Panc1 (cell line): Measurements from ENCODE around the gene WDR48. TPM values are rescaled to one million over a fixed set of nuclear protein-coding genes. Genes with fewer than 3 reads are reported as not detected.

Source experiments
- ATAC-seq: fragments of 200-7000 bp; cut with Tn5 transposase; 2 replicates; pipeline ENCODE4 v1.9.1; 2020; ENCODE audit warnings: mild to moderate bottlenecking, moderate library complexity
- BruUV-seq: library from RNA; stranded (reverse); fragments of 400-500 nt; replicated peaks from 2 replicates; lab custom pipeline; 2021; lab: Mats Ljungman, UMichigan
- CTCF ChIA-PET: fragments of 300-600 bp; sonication (Branson Sonifier 250); formaldehyde crosslinking; loops from one replicate; lab custom pipeline; 2022; ENCODE audit warnings: antibody characterized with exemption; lab: Charles Lee
- POLR2A ChIA-PET: fragments of 300-600 bp; sonication (Branson Sonifier 250); formaldehyde crosslinking; loops from one replicate; lab custom pipeline; 2022; ENCODE audit warnings: antibody characterized with exemption; lab: Charles Lee
- DNase-seq: peaks from one replicate; pipeline ENCODE4 v3.0.0-alpha.2; 2010; ENCODE audit warnings: low read depth, low spot score
- H3K27ac ChIP-seq: 2 replicates; pipeline ENCODE4 v1.5.1; 2011; ENCODE audit warnings: mild to moderate bottlenecking, low read length, inconsistent platforms
- H3K27me3 ChIP-seq: fragments of 200-500 bp; sonication (Bioruptor generic); 2 replicates; pipeline ENCODE4 v1.6.0; 2014; ENCODE audit warnings: low read length, inconsistent platforms; ENCODE audit not compliant: control insufficient read depth, insufficient read depth
- H3K36me3 ChIP-seq: fragments of 200-500 bp; sonication (Bioruptor generic); 2 replicates; pipeline ENCODE4 v1.5.1; 2014; ENCODE audit warnings: inconsistent platforms, mild to moderate bottlenecking, low read length, moderate library complexity; ENCODE audit not compliant: control insufficient read depth, insufficient read depth
- H3K4me1 ChIP-seq: 2 replicates; pipeline ENCODE4 v1.5.1; 2011; ENCODE audit warnings: inconsistent platforms, mild to moderate bottlenecking, low read length, moderate library complexity; ENCODE audit not compliant: control insufficient read depth, insufficient read depth
- H3K4me3 ChIP-seq, 2 experiments: 2 replicates each; pipeline ENCODE4 v1.5.1; 2011 to 2012; ENCODE audit warnings: low read depth in 2 of 2, low read length in 2 of 2, mild to moderate bottlenecking in 2 of 2, inconsistent platforms in 1 of 2, moderate library complexity in 1 of 2
- H3K9me3 ChIP-seq: fragments of 200-500 bp; sonication (Bioruptor generic); 2 replicates; pipeline ENCODE4 v1.5.1; 2014; ENCODE audit warnings: low read depth, mild to moderate bottlenecking, inconsistent platforms, low read length, moderate library complexity; ENCODE audit not compliant: control insufficient read depth, insufficient read depth
- POLR2AphosphoS5 ChIP-seq: IDR thresholded peaks from 2 replicates; pipeline ENCODE4 v1.6.1; 2012; ENCODE audit warnings: mild to moderate bottlenecking, low read depth, low read length, moderate library complexity
- SIN3A ChIP-seq: IDR thresholded peaks from 2 replicates; pipeline ENCODE4 v1.6.1; 2012; ENCODE audit warnings: low read depth, mild to moderate bottlenecking, low read length, moderate library complexity, borderline replicate concordance; ENCODE audit not compliant: insufficient read depth
- TCF7L2 ChIP-seq: IDR thresholded peaks from 2 replicates; pipeline ENCODE4 v1.6.1; 2011; ENCODE audit warnings: mild to moderate bottlenecking, low read depth, low read length, inconsistent platforms
- in situ Hi-C: cut with HindIII; loops from 2 replicates; pipeline ENCODE4 v1.10.0; 2016; ENCODE audit warnings: low sequenced_read_pairs, low pct_unique_long_range_greater_than_20kb
- intact Hi-C: fragments of 100-400 bp; cut with micrococcal nuclease; formaldehyde crosslinking; loops from one replicate; pipeline ENCODE4 v1.10.0; 2022; ENCODE audit not compliant: unreplicated experiment
- total RNA-seq: library from RNA; stranded (reverse); gene quantifications from one replicate; pipeline ENCODE4 v1.2.1, GENCODE V29; 2021; ENCODE audit not compliant: unreplicated experiment
- TF ChIP-seq, protein P1 (sequence below), 2 experiments: IDR thresholded peaks; 2 replicates each; pipeline ENCODE4 v1.6.1; 2011 to 2012; ENCODE audit warnings: low read depth in 2 of 2, control low read depth in 1 of 2, low read length in 1 of 2, mild to moderate bottlenecking in 1 of 2, moderate library complexity in 1 of 2; ENCODE audit not compliant: insufficient read depth in 1 of 2
- TF ChIP-seq, protein P2 (sequence below): fragments of 450-650 bp; IDR thresholded peaks from 2 replicates; pipeline ENCODE4 v1.5.1; 2017; ENCODE audit warnings: mild to moderate bottlenecking

The WDR48 gene
- total RNA-seq, 1 experiment from 2014 or later = 15.7 TPM

DNA sequence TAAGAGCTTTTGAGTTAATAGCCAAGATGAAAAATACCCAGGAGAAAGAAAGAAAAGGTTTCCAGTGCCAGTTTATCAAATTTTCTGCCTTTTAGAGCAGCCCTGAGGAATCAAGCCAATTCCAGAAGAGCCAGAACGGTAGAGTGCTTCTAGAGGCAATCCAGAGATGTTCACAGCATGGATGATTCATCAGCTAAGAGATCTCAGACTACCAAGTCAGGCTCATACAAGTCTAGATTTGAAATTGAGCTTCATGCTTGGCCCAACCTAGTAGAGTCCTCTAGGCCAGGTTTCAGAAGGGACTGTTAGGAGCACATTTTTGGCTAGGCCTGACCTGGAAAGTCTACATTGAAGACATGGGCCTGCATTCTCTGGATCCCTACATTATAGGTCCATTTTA is 15.5 kb downstream of the WDR48 start:
- in situ Hi-C loops = no loop called here
- no TSS peak for BruUV-seq
- TF ChIP-seq POLR2AphosphoS5 = no peak
- TF ChIP-seq, protein P1, sequence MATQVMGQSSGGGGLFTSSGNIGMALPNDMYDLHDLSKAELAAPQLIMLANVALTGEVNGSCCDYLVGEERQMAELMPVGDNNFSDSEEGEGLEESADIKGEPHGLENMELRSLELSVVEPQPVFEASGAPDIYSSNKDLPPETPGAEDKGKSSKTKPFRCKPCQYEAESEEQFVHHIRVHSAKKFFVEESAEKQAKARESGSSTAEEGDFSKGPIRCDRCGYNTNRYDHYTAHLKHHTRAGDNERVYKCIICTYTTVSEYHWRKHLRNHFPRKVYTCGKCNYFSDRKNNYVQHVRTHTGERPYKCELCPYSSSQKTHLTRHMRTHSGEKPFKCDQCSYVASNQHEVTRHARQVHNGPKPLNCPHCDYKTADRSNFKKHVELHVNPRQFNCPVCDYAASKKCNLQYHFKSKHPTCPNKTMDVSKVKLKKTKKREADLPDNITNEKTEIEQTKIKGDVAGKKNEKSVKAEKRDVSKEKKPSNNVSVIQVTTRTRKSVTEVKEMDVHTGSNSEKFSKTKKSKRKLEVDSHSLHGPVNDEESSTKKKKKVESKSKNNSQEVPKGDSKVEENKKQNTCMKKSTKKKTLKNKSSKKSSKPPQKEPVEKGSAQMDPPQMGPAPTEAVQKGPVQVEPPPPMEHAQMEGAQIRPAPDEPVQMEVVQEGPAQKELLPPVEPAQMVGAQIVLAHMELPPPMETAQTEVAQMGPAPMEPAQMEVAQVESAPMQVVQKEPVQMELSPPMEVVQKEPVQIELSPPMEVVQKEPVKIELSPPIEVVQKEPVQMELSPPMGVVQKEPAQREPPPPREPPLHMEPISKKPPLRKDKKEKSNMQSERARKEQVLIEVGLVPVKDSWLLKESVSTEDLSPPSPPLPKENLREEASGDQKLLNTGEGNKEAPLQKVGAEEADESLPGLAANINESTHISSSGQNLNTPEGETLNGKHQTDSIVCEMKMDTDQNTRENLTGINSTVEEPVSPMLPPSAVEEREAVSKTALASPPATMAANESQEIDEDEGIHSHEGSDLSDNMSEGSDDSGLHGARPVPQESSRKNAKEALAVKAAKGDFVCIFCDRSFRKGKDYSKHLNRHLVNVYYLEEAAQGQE (IDR thresholded peaks at IDR 0.05; ENCODE audit: insufficient read depth in 1 of 2, low read depth in 2 of 2, low read length in 1 of 2) = no peak
- ATAC-seq (no peak), DNase-seq (no peak)
- H3K4me1 ChIP-seq = no peaks in the 10 kb centered on the region; the same call in 1 of the 2 replicates
- ChIA-PET POLR2A (no interaction called here), CTCF (interaction anchor here (0.6 kb wide), 1 partner anchor 403 kb away, joined by 4 read pairs; no protein-coding TSS in a partner anchor)
- H3K36me3 ChIP-seq = no peaks in the 10 kb centered on the region
- no peak overlapping the region for H3K4me3 ChIP-seq
- H3K27ac ChIP-seq = no peak overlapping the region
- intact Hi-C loops = no loop called here
- no peaks in the 10 kb centered on the region for H3K9me3 ChIP-seq
- no peaks in the 10 kb centered on the region for H3K27me3 ChIP-seq

DNA sequence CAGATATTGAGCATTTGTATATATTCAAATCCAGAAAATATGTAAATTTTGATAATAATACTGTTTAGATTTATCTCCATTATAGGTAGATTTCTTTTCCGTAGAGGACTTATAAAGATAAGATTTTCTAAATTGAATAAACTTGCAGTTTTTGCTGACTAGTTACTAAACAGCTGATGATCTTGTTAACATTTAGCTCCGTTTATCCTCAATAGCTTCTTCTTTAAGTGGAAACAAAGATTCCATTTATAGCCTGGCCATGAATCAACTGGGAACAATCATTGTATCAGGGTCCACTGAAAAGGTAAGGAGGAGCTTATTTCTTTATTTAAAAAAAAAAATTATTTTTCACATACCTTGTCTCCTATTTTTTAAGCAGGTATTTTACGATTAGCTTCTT is 16.7 kb downstream of the WDR48 start:
- no peaks in the 10 kb centered on the region for H3K36me3 ChIP-seq
- no TSS peak for BruUV-seq
- in situ Hi-C loops (no loop called here), intact Hi-C loops (no loop called here)
- H3K9me3 ChIP-seq = no peaks in the 10 kb centered on the region
- H3K4me3 ChIP-seq = no peak overlapping the region
- TF ChIP-seq, protein P2, sequence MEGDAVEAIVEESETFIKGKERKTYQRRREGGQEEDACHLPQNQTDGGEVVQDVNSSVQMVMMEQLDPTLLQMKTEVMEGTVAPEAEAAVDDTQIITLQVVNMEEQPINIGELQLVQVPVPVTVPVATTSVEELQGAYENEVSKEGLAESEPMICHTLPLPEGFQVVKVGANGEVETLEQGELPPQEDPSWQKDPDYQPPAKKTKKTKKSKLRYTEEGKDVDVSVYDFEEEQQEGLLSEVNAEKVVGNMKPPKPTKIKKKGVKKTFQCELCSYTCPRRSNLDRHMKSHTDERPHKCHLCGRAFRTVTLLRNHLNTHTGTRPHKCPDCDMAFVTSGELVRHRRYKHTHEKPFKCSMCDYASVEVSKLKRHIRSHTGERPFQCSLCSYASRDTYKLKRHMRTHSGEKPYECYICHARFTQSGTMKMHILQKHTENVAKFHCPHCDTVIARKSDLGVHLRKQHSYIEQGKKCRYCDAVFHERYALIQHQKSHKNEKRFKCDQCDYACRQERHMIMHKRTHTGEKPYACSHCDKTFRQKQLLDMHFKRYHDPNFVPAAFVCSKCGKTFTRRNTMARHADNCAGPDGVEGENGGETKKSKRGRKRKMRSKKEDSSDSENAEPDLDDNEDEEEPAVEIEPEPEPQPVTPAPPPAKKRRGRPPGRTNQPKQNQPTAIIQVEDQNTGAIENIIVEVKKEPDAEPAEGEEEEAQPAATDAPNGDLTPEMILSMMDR = no peak
- TF ChIP-seq, protein P1 (IDR thresholded peaks at IDR 0.05; ENCODE audit: insufficient read depth in 1 of 2, low read depth in 2 of 2, low read length in 1 of 2) = no peak
- no peak for TF ChIP-seq POLR2AphosphoS5
- TF ChIP-seq TCF7L2 = no peak
- no peak for TF ChIP-seq SIN3A
- H3K4me1 ChIP-seq = no peaks in the 10 kb centered on the region; the same call in 1 of the 2 replicates
- ChIA-PET POLR2A (no interaction called here), CTCF (interaction anchor here (0.6 kb wide), 1 partner anchor 121 kb away, joined by 4 read pairs; no protein-coding TSS in a partner anchor)
- no peak for ATAC-seq
- no peak overlapping the region for H3K27ac ChIP-seq
- H3K27me3 ChIP-seq = no peaks in the 10 kb centered on the region
- DNase-seq = no peak
